DND-41 (cell line): ENCODE measurements around the gene CNTFR.

Source experiments
- ATAC-seq: fragments of 200-7000 bp; cut with Tn5 transposase; 3 replicates; pipeline ENCODE4 v1.9.1; 2021; ENCODE audit warnings: low read depth; ENCODE audit not compliant: insufficient read depth
- DNase-seq: peaks from one replicate; pipeline ENCODE4 v3.0.0-alpha.2; 2020
- H2AFZ ChIP-seq: 2 replicates; pipeline ENCODE4 v1.6.0; 2012; ENCODE audit warnings: low read depth, low read length
- H3K27ac ChIP-seq: 2 replicates; pipeline ENCODE4 v1.5.1; 2012; ENCODE audit warnings: low read length, inconsistent platforms
- H3K27me3 ChIP-seq: fragments of 200-600 bp; sonication (generic); 2 replicates; pipeline ENCODE4 v1.6.0; 2012; ENCODE audit warnings: low read length, mild to moderate bottlenecking, inconsistent platforms; ENCODE audit not compliant: insufficient read depth, poor library complexity
- H3K36me3 ChIP-seq: 2 replicates; pipeline ENCODE4 v1.5.1; 2012; ENCODE audit warnings: low read length, inconsistent platforms; ENCODE audit not compliant: insufficient read depth
- H3K4me1 ChIP-seq: 2 replicates; pipeline ENCODE4 v1.5.1; 2012; ENCODE audit warnings: mild to moderate bottlenecking, low read length; ENCODE audit not compliant: insufficient read depth
- H3K4me2 ChIP-seq: 2 replicates; pipeline ENCODE4 v1.6.0; 2012; ENCODE audit warnings: mild to moderate bottlenecking, moderate library complexity, low read length, inconsistent platforms; ENCODE audit not compliant: insufficient read depth
- H3K4me3 ChIP-seq, 2 experiments: fragments of 200-600 bp in 1 of 2; shearing (Covaris generic) in 1 of 2; 2 replicates each; pipeline ENCODE4 v1.5.1; 2012 to 2016; ENCODE audit warnings: inconsistent platforms in 2 of 2, low read length in 2 of 2, mild to moderate bottlenecking in 2 of 2, low read depth in 1 of 2, moderate library complexity in 1 of 2
- H3K79me2 ChIP-seq: 2 replicates; pipeline ENCODE4 v1.6.0; 2012; ENCODE audit warnings: low read length, inconsistent platforms; ENCODE audit not compliant: insufficient read depth
- H3K9ac ChIP-seq: 2 replicates; pipeline ENCODE4 v1.6.0; 2012; ENCODE audit warnings: low read depth, mild to moderate bottlenecking, inconsistent platforms, low read length, moderate library complexity
- H3K9me3 ChIP-seq: 2 replicates; pipeline ENCODE4 v1.5.1; 2012; ENCODE audit warnings: low read length, moderate library complexity, mild to moderate bottlenecking, inconsistent platforms; ENCODE audit not compliant: insufficient read depth, severe bottlenecking
- H4K20me1 ChIP-seq: 2 replicates; pipeline ENCODE4 v1.6.0; 2012; ENCODE audit warnings: low read length; ENCODE audit not compliant: insufficient read depth
- EZH2 ChIP-seq: IDR thresholded peaks from 3 replicates; pipeline ENCODE4 v1.6.1; 2012; ENCODE audit warnings: borderline replicate concordance, low read depth, mild to moderate bottlenecking, moderate library complexity, low read length, inconsistent platforms; ENCODE audit not compliant: severe bottlenecking
- TF ChIP-seq, protein P1 (sequence below): IDR thresholded peaks from 2 replicates; pipeline ENCODE4 v1.5.1; 2012; ENCODE audit warnings: borderline replicate concordance, low read length, moderate library complexity, mild to moderate bottlenecking; ENCODE audit not compliant: poor library complexity, severe bottlenecking; ENCODE audit errors: extremely low read depth

CNTFR gene

GRCh38 chr9:34550016-34550680 lies 39.4 kb downstream of the CNTFR start:
- H2AFZ ChIP-seq = no peak overlapping the region
- H3K9me3 ChIP-seq = no peaks in the 10 kb centered on the region
- no peaks in the 10 kb centered on the region for H3K79me2 ChIP-seq
- H3K4me1 ChIP-seq = no peaks in the 10 kb centered on the region
- DNase-seq (no peak), ATAC-seq (no peak)
- H3K27ac ChIP-seq = no peak overlapping the region
- H3K27me3 ChIP-seq = peaks cover 2% of the 10 kb centered on the region
- TF ChIP-seq, protein P1, sequence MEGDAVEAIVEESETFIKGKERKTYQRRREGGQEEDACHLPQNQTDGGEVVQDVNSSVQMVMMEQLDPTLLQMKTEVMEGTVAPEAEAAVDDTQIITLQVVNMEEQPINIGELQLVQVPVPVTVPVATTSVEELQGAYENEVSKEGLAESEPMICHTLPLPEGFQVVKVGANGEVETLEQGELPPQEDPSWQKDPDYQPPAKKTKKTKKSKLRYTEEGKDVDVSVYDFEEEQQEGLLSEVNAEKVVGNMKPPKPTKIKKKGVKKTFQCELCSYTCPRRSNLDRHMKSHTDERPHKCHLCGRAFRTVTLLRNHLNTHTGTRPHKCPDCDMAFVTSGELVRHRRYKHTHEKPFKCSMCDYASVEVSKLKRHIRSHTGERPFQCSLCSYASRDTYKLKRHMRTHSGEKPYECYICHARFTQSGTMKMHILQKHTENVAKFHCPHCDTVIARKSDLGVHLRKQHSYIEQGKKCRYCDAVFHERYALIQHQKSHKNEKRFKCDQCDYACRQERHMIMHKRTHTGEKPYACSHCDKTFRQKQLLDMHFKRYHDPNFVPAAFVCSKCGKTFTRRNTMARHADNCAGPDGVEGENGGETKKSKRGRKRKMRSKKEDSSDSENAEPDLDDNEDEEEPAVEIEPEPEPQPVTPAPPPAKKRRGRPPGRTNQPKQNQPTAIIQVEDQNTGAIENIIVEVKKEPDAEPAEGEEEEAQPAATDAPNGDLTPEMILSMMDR = no peak
- TF ChIP-seq EZH2 = no peak
- no peaks in the 10 kb centered on the region for H3K36me3 ChIP-seq
- H3K4me3 ChIP-seq = no peak overlapping the region
- no peaks in the 10 kb centered on the region for H4K20me1 ChIP-seq
- no peak overlapping the region for H3K9ac ChIP-seq
- H3K4me2 ChIP-seq = no peak overlapping the region

GRCh38 chr9:34549407-34549732 lies 40.2 kb downstream of the CNTFR start:
- Histone ChIP-seq H3K36me3 (no peaks in the 10 kb centered on the region), H3K9ac (no peak overlapping the region), H2AFZ (no peak overlapping the region), H3K9me3 (no peaks in the 10 kb centered on the region), H3K4me2 (no peak overlapping the region), H4K20me1 (no peaks in the 10 kb centered on the region), H3K27me3 (peaks cover 2% of the 10 kb centered on the region), H3K27ac (no peak overlapping the region), H3K79me2 (no peaks in the 10 kb centered on the region), H3K4me1 (no peaks in the 10 kb centered on the region), H3K4me3 (no peak overlapping the region)
- TF ChIP-seq EZH2 = no peak
- TF ChIP-seq, protein P1 = no peak
- DNase-seq (no peak), ATAC-seq (no peak)

- Histone ChIP-seq H3K27ac (no peak overlapping the region), H3K4me2 (no peak overlapping the region), H4K20me1 (no peaks in the 10 kb centered on the region), H3K4me3 (no peak overlapping the region), H3K79me2 (no peaks in the 10 kb centered on the region), H3K4me1 (no peaks in the 10 kb centered on the region), H3K9me3 (no peaks in the 10 kb centered on the region), H2AFZ (no peak overlapping the region), H3K36me3 (no peaks in the 10 kb centered on the region), H3K27me3 (peaks cover 1% of the 10 kb centered on the region), H3K9ac (no peak overlapping the region)
- DNase-seq = no peak
- TF ChIP-seq, protein P1 = peak; percentile 23
- TF ChIP-seq EZH2 = no peak
- ATAC-seq = no peak
These were observed 41.4 kb downstream of the CNTFR start for GRCh38 chr9:34547960-34548611.
